K562 (cell line): Measurements from ENCODE around the gene DCAF8. TPM values are rescaled to one million over a fixed set of nuclear protein-coding genes. Genes with fewer than 3 reads are reported as not detected.

Experiments used
- MCM3 ChIP-seq: fragments of 450-650 bp; IDR thresholded peaks from 2 replicates; pipeline ENCODE4 v1.6.1; 2016
- ZNF408 ChIP-seq: fragments of 250-450 bp; sonication (Bioruptor Pico); IDR thresholded peaks from 2 replicates; pipeline ENCODE4 v1.4.0; 2020; ENCODE audit warnings: low read depth, mild to moderate bottlenecking, moderate library complexity
- polyA plus RNA-seq, 8 experiments: library from polyadenylated mRNA; depleted of rRNA in 4 of 8; stranded (reverse) in 5 of 8; unstranded in 3 of 8; fragments of >200 nt; fragmentation: Nextera tagmentation in 2 of 8; fragmentation: Illumina TruSeq in 1 of 8; extraction: Ambion mirVana in 2 of 8; extraction: Trizol in 1 of 8; gene quantifications; 2 replicates each; pipeline versions ENCODE4 v1.2.1 to v1.2.3, GENCODE V29; 2011 to 2014; ENCODE audit warnings: inconsistent platforms in 1 of 8, missing spikeins in 1 of 8
- total RNA-seq, 7 experiments: library from RNA; depleted of rRNA in 6 of 7; stranded (reverse); fragments of >200 nt in 6 of 7; fragmentation: Illumina TruSeq in 2 of 7; extraction: Trizol in 2 of 7; gene quantifications; 2 replicates each; pipeline versions ENCODE4 v1.2.1 to v1.2.3, GENCODE V29; 2011 to 2021; ENCODE audit warnings: low replicate concordance in 1 of 7
- TF ChIP-seq, protein P1 (sequence below): fragments of 450-650 bp; formaldehyde crosslinking; IDR thresholded peaks from 2 replicates; pipeline ENCODE4 v1.4.0; 2020; ENCODE audit warnings: mild to moderate bottlenecking, moderate library complexity
- TF ChIP-seq, protein P2 (sequence below), 3 experiments: fragments of 200-800 bp in 1 of 3; fragments of 250-450 bp in 1 of 3; fragments of 450-650 bp in 1 of 3; sonication (Bioruptor Pico) in 1 of 3; sonication (Bioruptor generic) in 1 of 3; formaldehyde crosslinking in 1 of 3; IDR thresholded peaks; 2 replicates each; pipeline versions ENCODE4 v1.6.1 to v1.8.0; 2016 to 2022; ENCODE audit warnings: mild to moderate bottlenecking in 2 of 3, missing genetic modification characterization in 2 of 3, missing compliant biosample characterization in 1 of 3, moderate library complexity in 1 of 3
- TF ChIP-seq, protein P3 (sequence below), 3 experiments: IDR thresholded peaks in 2 of 3; conservative IDR thresholded peaks in 1 of 3; 2 replicates each; pipeline ENCODE4 v1.5.1; 2011 to 2012; ENCODE audit warnings: low read length in 3 of 3, mild to moderate bottlenecking in 3 of 3, control low read depth in 2 of 3, improper control_type of control experiment in 1 of 3, inconsistent platforms in 1 of 3, low read depth in 1 of 3, mixed read lengths in 1 of 3, moderate library complexity in 1 of 3; ENCODE audit not compliant: insufficient read depth in 2 of 3
- TF ChIP-seq, protein P4 (sequence below), 2 experiments: IDR thresholded peaks; 2 replicates each; pipeline ENCODE4 v1.6.1; 2011; ENCODE audit warnings: borderline replicate concordance in 1 of 2, control low read depth in 1 of 2, low read depth in 1 of 2, low read length in 1 of 2, mild to moderate bottlenecking in 1 of 2, mixed read lengths in 1 of 2, moderate library complexity in 1 of 2; ENCODE audit not compliant: insufficient read depth in 1 of 2, insufficient read length in 1 of 2, poor library complexity in 1 of 2, severe bottlenecking in 1 of 2; ENCODE audit errors: extremely low read depth in 1 of 2

Gene DCAF8
- total and polyA plus RNA-seq, 9 of the 15 experiments (the other 6 are each of a cell fraction or from before 2014, with no cell fraction given): 11.6 to 149 (median 81.3) TPM

DNA sequence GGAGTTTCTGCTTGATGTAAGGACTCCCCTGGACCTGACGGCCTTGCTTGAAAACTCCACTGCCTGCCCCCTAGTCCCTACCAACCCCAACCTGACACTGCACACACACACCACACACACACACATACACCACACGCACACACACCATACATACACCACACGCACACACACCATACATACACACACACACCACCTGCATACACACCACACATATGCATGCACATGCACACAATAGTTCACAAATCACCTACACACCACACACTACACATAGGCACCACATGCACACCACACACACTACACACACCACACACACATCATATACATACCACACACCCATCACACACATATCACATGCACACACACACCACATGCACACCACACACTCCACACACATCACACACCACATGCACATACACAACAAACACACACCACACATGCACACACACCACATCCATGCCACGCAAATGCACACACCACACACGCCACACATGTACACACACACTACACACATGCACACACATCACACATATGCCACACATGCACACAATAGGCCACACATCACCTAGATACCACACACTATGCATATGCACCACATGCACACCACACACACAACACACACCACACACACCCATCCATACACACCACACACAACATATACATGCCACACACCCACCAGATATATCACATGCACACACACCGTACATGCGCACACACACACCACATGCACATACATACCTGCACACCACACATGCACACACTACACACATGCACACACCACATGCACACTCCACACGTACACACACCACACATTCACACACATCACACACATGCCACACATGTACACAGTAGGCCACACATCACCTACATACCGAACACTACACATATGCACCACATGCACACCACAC is 68.3 kb downstream of the DCAF8 start (continued):
- TF ChIP-seq, protein P1, sequence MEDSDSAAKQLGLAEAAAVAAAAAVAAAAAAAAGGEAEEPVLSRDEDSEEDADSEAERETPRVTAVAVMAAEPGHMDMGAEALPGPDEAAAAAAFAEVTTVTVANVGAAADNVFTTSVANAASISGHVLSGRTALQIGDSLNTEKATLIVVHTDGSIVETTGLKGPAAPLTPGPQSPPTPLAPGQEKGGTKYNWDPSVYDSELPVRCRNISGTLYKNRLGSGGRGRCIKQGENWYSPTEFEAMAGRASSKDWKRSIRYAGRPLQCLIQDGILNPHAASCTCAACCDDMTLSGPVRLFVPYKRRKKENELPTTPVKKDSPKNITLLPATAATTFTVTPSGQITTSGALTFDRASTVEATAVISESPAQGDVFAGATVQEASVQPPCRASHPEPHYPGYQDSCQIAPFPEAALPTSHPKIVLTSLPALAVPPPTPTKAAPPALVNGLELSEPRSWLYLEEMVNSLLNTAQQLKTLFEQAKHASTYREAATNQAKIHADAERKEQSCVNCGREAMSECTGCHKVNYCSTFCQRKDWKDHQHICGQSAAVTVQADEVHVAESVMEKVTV (CRISPR knock-in tag): no peak
- TF ChIP-seq MCM3 (no peak), ZNF408 (CRISPR knock-in tag) (no peak)
- TF ChIP-seq, protein P2, sequence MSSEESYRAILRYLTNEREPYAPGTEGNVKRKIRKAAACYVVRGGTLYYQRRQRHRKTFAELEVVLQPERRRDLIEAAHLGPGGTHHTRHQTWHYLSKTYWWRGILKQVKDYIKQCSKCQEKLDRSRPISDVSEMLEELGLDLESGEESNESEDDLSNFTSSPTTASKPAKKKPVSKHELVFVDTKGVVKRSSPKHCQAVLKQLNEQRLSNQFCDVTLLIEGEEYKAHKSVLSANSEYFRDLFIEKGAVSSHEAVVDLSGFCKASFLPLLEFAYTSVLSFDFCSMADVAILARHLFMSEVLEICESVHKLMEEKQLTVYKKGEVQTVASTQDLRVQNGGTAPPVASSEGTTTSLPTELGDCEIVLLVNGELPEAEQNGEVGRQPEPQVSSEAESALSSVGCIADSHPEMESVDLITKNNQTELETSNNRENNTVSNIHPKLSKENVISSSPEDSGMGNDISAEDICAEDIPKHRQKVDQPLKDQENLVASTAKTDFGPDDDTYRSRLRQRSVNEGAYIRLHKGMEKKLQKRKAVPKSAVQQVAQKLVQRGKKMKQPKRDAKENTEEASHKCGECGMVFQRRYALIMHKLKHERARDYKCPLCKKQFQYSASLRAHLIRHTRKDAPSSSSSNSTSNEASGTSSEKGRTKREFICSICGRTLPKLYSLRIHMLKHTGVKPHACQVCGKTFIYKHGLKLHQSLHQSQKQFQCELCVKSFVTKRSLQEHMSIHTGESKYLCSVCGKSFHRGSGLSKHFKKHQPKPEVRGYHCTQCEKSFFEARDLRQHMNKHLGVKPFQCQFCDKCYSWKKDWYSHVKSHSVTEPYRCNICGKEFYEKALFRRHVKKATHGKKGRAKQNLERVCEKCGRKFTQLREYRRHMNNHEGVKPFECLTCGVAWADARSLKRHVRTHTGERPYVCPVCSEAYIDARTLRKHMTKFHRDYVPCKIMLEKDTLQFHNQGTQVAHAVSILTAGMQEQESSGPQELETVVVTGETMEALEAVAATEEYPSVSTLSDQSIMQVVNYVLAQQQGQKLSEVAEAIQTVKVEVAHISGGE (CRISPR knock-in tag; IDR thresholded peaks at IDR 0.05): no peak
- TF ChIP-seq, protein P3, sequence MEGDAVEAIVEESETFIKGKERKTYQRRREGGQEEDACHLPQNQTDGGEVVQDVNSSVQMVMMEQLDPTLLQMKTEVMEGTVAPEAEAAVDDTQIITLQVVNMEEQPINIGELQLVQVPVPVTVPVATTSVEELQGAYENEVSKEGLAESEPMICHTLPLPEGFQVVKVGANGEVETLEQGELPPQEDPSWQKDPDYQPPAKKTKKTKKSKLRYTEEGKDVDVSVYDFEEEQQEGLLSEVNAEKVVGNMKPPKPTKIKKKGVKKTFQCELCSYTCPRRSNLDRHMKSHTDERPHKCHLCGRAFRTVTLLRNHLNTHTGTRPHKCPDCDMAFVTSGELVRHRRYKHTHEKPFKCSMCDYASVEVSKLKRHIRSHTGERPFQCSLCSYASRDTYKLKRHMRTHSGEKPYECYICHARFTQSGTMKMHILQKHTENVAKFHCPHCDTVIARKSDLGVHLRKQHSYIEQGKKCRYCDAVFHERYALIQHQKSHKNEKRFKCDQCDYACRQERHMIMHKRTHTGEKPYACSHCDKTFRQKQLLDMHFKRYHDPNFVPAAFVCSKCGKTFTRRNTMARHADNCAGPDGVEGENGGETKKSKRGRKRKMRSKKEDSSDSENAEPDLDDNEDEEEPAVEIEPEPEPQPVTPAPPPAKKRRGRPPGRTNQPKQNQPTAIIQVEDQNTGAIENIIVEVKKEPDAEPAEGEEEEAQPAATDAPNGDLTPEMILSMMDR (IDR thresholded peaks at IDR 0.05 in 2 of 3, conservative IDR thresholded peaks at IDR 0.05 in 1 of 3; ENCODE audit: insufficient read depth in 2 of 3, low read depth in 1 of 3, low read length in 3 of 3): no peak
- TF ChIP-seq, protein P4, sequence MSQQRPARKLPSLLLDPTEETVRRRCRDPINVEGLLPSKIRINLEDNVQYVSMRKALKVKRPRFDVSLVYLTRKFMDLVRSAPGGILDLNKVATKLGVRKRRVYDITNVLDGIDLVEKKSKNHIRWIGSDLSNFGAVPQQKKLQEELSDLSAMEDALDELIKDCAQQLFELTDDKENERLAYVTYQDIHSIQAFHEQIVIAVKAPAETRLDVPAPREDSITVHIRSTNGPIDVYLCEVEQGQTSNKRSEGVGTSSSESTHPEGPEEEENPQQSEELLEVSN (IDR thresholded peaks at IDR 0.05; ENCODE audit: borderline replicate concordance in 1 of 2, extremely low read depth in 1 of 2, insufficient read depth in 1 of 2, insufficient read length in 1 of 2, low read depth in 1 of 2, low read length in 1 of 2, poor library complexity in 1 of 2, severe bottlenecking in 1 of 2): no peak
